Measurements from ENCODE around the gene AHCYL2.

GRCh38 chr7:129311429-129311828 lies 86.6 kb downstream of the AHCYL2 start:
- TF ChIP-seq CTCF (IDR thresholded peaks at IDR 0.05): no peak
- TF ChIP-seq CREB1 (CRISPR knock-in tag; IDR thresholded peaks at IDR 0.05): no peak
- no peak for TF ChIP-seq SMAD4 (CRISPR knock-in tag; IDR thresholded peaks at IDR 0.05)
- no peak for TF ChIP-seq E2F5 (CRISPR knock-in tag; IDR thresholded peaks at IDR 0.05)
- no peak for TF ChIP-seq ELF4 (CRISPR knock-in tag; IDR thresholded peaks at IDR 0.05; ENCODE audit: low read depth)
- TF ChIP-seq ATF3 (CRISPR knock-in tag; conservative IDR thresholded peaks at IDR 0.05): no peak
- no peak for TF ChIP-seq HMGA2 (CRISPR knock-in tag; IDR thresholded peaks at IDR 0.05)
- no peak for TF ChIP-seq CBFB (CRISPR knock-in tag; IDR thresholded peaks at IDR 0.05; ENCODE audit: low read depth)
- TF ChIP-seq SP1 (CRISPR knock-in tag; conservative IDR thresholded peaks at IDR 0.05): no peak
